Right lobe of liver (tissue), 6 donors: ENCODE data around the gene ATP1A1. TPM values are rescaled to one million over a fixed set of nuclear protein-coding genes. Genes with fewer than 3 reads are reported as not detected.

Experiments
- ATAC-seq, 4 donors: fragments of 200-7000 bp; cut with Tn5 transposase; one replicate each; pipeline ENCODE4 v1.9.1; 2020; ENCODE audit warnings: mild to moderate bottlenecking in 4 of 4, moderate library complexity in 4 of 4
- DNase-seq, 3 donors: peaks; one replicate each; pipeline ENCODE4 v3.0.0-alpha.2; 2020
- H3K27ac ChIP-seq, 3 donors: fragments of 200-600 bp; one replicate each; pipeline ENCODE4 v1.8.0; 2022
- H3K27me3 ChIP-seq, 2 donors: fragments of 200-600 bp; one replicate each; pipeline ENCODE4 v1.8.0; 2022
- H3K36me3 ChIP-seq, 4 donors: fragments of 200-600 bp; sonication (generic) in 1 of 4; one replicate each; pipeline versions ENCODE4 v1.5.1 to v1.8.0; 2017 to 2022; ENCODE audit warnings: control low read depth in 1 of 4
- H3K4me1 ChIP-seq, 4 donors: fragments of 200-600 bp; sonication (generic) in 1 of 4; one replicate each; pipeline versions ENCODE4 v1.5.1 to v1.8.0; 2017 to 2022; ENCODE audit warnings: control low read depth in 1 of 4
- H3K4me3 ChIP-seq, 3 donors: fragments of 200-600 bp; one replicate each; pipeline ENCODE4 v1.8.0; 2022
- H3K9me3 ChIP-seq, 4 donors: fragments of 200-600 bp; sonication (generic) in 1 of 4; one replicate each; pipeline versions ENCODE4 v1.5.1 to v1.8.0; 2017 to 2022; ENCODE audit warnings: control low read depth in 1 of 4
- POLR2A ChIP-seq: fragments of 450-650 bp; IDR thresholded peaks from one replicate; pipeline ENCODE4 v1.6.1; 2017; ENCODE audit warnings: antibody characterized with exemption, mild to moderate bottlenecking
- WGBS: methylation state at CpG from one replicate; pipeline ENCODE4 v1.1.6; 2018; ENCODE audit warnings: low coverage, low lambda C conversion rate; ENCODE audit not compliant: insufficient coverage; ENCODE audit errors: missing lambda C conversion rate; 5-methylcytosine and 5-hydroxymethylcytosine counted together
- intact Hi-C, 2 donors: fragments of 100-400 bp; cut with DNase I; formaldehyde crosslinking; loops; one replicate each; pipeline versions ENCODE4 v1.11.2 to v1.14.1; 2022
- long read RNA-seq: library from polyadenylated mRNA; unstranded; transcript quantifications from one replicate; pipeline ENCODE4 v2.0.0, GENCODE V29; 2019
- total RNA-seq, 6 experiments: library from RNA; depleted of rRNA in 2 of 6; stranded (reverse); fragments of >200 nt in 2 of 6; fragmentation: NEBNext Ultra II Directional in 3 of 6; extraction: Animal tissue kit (Norgen Biotek cat#: 25700) in 3 of 6; gene quantifications; one replicate each; pipeline versions ENCODE4 v1.1.0 to v1.2.4, GENCODE V29; 2016 to 2023
- TF ChIP-seq, protein P1 (sequence below), 4 donors: fragments of 200-600 bp in 3 of 4; fragments of 450-650 bp in 1 of 4; IDR thresholded peaks; one replicate each; pipeline versions ENCODE4 v1.5.1 to v1.8.0; 2016 to 2022; ENCODE audit warnings: antibody characterized with exemption in 4 of 4, mild to moderate bottlenecking in 2 of 4
- donor health status: DM: no; HTN: yes; CAD: no.
- donor health status: DM: no; HTN: no; CAD: no.
- donor health status: DM: no; HTN: no; CAD: no.
- donor health status: DM: no; HTN: yes; CAD: no.
- donor health status: DM: no; HTN: yes; CAD: no.

Gene ATP1A1
- total RNA-seq, result 100 to 1,000 TPM in 5 of 6 experiments, 10 to 100 TPM in 1; 83.6 to 153 (median 121) TPM
- long read RNA-seq, partial matches to known transcripts, result 2 of 2 reads
- long read RNA-seq, other reads (novel, unspliced or antisense), result 0 of 2 reads

DNA sequence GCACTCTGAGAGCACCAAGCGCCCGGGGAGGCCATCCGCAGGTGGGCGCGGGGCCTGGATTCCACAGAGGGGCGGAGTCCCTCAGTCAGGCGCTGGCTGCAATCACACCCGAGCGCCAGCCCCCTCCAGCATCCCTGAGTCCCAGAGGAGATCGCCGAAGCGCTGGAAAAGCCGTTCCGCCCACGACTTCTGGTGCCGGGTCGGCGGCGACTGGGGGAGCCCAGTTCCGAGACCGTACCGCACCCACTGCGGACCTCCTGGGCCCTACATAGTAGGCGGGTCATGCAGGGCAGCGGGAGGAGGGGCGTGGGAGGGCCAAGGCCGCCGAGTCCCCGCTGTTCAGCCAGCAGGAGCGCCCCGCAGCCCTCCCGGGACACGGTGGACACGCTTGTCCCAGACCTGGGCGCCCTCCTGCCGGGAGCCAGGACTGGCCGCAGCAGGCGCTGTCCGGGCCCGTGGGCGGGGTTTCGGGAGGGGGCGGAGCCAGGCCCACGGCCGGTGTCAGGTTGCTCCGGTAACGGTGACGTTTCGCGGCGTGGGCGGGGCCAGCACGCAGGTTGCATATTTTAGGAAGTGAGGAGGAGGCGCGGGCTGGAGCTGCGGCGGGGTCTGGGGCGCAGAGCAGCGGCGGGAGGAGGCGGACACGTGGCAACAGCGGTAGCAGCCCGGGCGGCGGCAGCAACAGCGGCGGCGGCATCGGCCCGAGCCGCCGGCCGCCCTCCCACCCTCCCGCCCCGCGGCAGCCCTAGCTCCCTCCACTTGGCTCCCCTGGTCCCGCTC, at the start of gene ATP1A1:
Gene ATP1A1, plus strand, starts transcription at position 594 of the 780 bp plus-strand sequence. CDS start 268 bp downstream, outside the sequence.
- intact Hi-C loops, result no loop called here
- WGBS, result under 1% methylated on average over 53 of the region's 78 CpGs
- H3K4me1 ChIP-seq, result peaks cover 0 to 42% (median 17%) of the 10 kb centered on the region in 4 donors
- H3K27me3 ChIP-seq, result no peaks in the 10 kb centered on the region
- H3K9me3 ChIP-seq, result no peaks in the 10 kb centered on the region
- peak; percentile 98 for TF ChIP-seq POLR2A
- TF ChIP-seq, protein P1, sequence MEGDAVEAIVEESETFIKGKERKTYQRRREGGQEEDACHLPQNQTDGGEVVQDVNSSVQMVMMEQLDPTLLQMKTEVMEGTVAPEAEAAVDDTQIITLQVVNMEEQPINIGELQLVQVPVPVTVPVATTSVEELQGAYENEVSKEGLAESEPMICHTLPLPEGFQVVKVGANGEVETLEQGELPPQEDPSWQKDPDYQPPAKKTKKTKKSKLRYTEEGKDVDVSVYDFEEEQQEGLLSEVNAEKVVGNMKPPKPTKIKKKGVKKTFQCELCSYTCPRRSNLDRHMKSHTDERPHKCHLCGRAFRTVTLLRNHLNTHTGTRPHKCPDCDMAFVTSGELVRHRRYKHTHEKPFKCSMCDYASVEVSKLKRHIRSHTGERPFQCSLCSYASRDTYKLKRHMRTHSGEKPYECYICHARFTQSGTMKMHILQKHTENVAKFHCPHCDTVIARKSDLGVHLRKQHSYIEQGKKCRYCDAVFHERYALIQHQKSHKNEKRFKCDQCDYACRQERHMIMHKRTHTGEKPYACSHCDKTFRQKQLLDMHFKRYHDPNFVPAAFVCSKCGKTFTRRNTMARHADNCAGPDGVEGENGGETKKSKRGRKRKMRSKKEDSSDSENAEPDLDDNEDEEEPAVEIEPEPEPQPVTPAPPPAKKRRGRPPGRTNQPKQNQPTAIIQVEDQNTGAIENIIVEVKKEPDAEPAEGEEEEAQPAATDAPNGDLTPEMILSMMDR (IDR thresholded peaks at IDR 0.05), result peak in 2 of 4 donors; percentile 5 to 20
- H3K36me3 ChIP-seq, result no peaks in the 10 kb centered on the region
- peak within 1 kb of the TSS; percentile 64 to 90 (median 79) for H3K27ac ChIP-seq
- DNase-seq (peak; percentile 99), ATAC-seq (peak; percentile 82 to 96 (median 90))
- peak within 1 kb of the TSS; percentile 73 to 85 (median 76) for H3K4me3 ChIP-seq

GRCh38 chr1:116323491-116323890, 49.6 kb upstream of the ATP1A1 start:
- intact Hi-C loops, result no loop called here
- 49% methylated on average over 2 of the region's 2 CpGs for WGBS
- TF ChIP-seq, protein P1 (IDR thresholded peaks at IDR 0.05), result no peak
- no peak for TF ChIP-seq POLR2A
- H3K4me1 ChIP-seq, result peaks cover 0 to 36% (median 0%) of the 10 kb centered on the region in 4 donors
- H3K27ac ChIP-seq, result no peak overlapping the region
- H3K4me3 ChIP-seq, result no peak overlapping the region
- peak in 2 of 4 donors; percentile 40 to 42 for ATAC-seq
- H3K27me3 ChIP-seq, result no peaks in the 10 kb centered on the region
- H3K9me3 ChIP-seq, result no peaks in the 10 kb centered on the region
- H3K36me3 ChIP-seq, result no peaks in the 10 kb centered on the region
- DNase-seq, result no peak

- Histone ChIP-seq H3K27ac (no peak overlapping the region), H3K4me3 (no peak overlapping the region), H3K27me3 (no peaks in the 10 kb centered on the region), H3K9me3 (no peaks in the 10 kb centered on the region), H3K36me3 (no peaks in the 10 kb centered on the region), H3K4me1 (peaks cover 0 to 36% (median 0%) of the 10 kb centered on the region in 4 donors)
- ATAC-seq (peak in 3 of 4 donors; percentile 21 to 37 (median 33)), DNase-seq (no peak)
- 84% methylated on average over 3 of the region's 3 CpGs for WGBS
- TF ChIP-seq, protein P1 (IDR thresholded peaks at IDR 0.05), result no peak
- TF ChIP-seq POLR2A, result no peak
- intact Hi-C loops, result no loop called here
Measured at GRCh38 chr1:116324411-116324810, 48.6 kb upstream of the ATP1A1 start.

DNA sequence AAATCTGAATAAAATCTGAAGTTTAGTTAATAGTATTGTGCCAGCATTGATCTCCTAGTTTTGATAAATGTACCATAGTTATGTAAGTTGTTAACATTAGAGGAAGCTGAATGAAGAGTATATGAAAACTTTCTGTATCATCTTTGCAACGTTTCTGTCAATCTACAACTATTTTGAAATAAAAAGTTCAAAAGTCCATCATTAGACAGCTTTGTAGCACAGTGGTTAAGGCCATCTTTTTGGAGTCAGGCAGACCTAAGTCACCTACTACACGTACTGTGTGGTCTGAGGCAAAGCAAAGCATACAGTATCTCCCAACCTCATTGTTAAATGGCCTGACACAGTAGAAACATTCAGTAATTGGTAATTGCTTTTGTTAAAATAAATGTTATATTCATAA, 47.9 kb upstream of the ATP1A1 start:
- intact Hi-C loops, result no loop called here
- WGBS, result 39% methylated on average over 2 of the region's 2 CpGs
- no peak for TF ChIP-seq POLR2A
- TF ChIP-seq, protein P1 (IDR thresholded peaks at IDR 0.05), result no peak
- Histone ChIP-seq H3K4me3 (no peak overlapping the region), H3K27me3 (no peaks in the 10 kb centered on the region), H3K27ac (no peak overlapping the region), H3K4me1 (peaks cover 0 to 36% (median 0%) of the 10 kb centered on the region in 4 donors), H3K9me3 (no peaks in the 10 kb centered on the region), H3K36me3 (no peaks in the 10 kb centered on the region)
- DNase-seq (no peak), ATAC-seq (peak in 3 of 4 donors; percentile 10 to 46 (median 35))
